Subcutaneous adipose tissue (tissue), 4 donors: ENCODE results near the gene SRGAP3. TPM values are rescaled to one million over a fixed set of nuclear protein-coding genes. Genes with fewer than 3 reads are reported as not detected.

Experiments used
- total RNA-seq, 4 donors: library from RNA; depleted of rRNA; stranded (reverse); fragments of >200 nt; gene quantifications; one replicate each; pipeline ENCODE4 v1.1.0, GENCODE V29; 2016
- TF ChIP-seq, protein P1 (sequence below): fragments of 450-650 bp; IDR thresholded peaks from one replicate; pipeline ENCODE4 v1.5.1; 2016; ENCODE audit warnings: low read depth, mild to moderate bottlenecking, control low read depth, antibody characterized with exemption, moderate library complexity

Gene SRGAP3
- total RNA-seq, 4 donors from 2014 or later, result 1.6 to 14.1 (median 8.9) TPM

DNA sequence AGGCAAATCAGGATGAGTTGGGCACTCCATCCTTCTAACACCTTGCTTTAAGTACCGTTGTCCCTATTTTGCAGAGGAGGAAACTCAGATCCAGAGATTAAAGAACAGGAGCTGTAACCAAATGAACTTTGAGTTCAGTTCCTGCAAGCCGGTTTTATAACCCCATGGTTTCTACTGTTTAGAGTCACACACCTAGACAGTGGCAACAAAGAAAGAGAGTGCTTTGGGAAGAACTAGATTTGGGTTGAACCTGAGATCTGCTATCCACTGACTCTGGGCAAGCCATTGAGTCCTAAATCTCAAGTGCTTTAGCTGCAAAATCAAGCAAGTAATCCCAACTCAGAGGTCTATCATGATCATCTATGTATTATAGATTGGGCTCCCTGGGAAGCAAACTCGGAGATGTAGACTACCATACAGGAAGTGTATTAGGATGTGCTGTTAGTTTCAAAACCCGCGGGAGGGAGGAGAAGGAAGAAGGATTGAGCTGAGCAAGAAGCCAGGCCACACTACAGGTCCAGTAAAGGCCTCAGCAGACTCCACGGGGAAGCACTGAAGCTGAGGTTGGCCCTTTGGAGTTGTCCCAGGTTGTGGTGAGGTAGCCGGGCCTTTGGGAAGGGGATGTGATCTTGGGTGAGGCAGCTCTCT is 42.2 kb downstream of the SRGAP3 start:
- TF ChIP-seq, protein P1, sequence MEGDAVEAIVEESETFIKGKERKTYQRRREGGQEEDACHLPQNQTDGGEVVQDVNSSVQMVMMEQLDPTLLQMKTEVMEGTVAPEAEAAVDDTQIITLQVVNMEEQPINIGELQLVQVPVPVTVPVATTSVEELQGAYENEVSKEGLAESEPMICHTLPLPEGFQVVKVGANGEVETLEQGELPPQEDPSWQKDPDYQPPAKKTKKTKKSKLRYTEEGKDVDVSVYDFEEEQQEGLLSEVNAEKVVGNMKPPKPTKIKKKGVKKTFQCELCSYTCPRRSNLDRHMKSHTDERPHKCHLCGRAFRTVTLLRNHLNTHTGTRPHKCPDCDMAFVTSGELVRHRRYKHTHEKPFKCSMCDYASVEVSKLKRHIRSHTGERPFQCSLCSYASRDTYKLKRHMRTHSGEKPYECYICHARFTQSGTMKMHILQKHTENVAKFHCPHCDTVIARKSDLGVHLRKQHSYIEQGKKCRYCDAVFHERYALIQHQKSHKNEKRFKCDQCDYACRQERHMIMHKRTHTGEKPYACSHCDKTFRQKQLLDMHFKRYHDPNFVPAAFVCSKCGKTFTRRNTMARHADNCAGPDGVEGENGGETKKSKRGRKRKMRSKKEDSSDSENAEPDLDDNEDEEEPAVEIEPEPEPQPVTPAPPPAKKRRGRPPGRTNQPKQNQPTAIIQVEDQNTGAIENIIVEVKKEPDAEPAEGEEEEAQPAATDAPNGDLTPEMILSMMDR, result no peak

DNA sequence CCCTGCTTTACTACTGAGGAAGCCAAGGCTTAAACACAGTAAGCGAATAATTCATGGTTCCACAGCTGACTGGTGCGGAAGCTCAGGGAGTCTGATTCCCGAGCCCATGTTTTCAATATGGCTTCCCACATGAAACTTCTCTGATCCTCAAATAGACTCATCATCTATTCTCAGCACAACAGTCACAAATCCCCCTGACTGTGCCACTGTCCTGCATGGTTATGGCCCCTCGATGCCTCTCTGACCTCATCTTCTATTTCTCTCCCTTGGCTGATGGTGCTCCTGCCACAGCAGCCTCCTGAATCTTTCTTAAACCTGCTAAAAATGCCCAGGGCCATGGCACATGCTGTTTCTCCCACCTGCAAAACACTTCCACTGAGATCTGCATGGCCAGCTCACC is 43.2 kb downstream of the SRGAP3 start:
- TF ChIP-seq, protein P1, result no peak

DNA sequence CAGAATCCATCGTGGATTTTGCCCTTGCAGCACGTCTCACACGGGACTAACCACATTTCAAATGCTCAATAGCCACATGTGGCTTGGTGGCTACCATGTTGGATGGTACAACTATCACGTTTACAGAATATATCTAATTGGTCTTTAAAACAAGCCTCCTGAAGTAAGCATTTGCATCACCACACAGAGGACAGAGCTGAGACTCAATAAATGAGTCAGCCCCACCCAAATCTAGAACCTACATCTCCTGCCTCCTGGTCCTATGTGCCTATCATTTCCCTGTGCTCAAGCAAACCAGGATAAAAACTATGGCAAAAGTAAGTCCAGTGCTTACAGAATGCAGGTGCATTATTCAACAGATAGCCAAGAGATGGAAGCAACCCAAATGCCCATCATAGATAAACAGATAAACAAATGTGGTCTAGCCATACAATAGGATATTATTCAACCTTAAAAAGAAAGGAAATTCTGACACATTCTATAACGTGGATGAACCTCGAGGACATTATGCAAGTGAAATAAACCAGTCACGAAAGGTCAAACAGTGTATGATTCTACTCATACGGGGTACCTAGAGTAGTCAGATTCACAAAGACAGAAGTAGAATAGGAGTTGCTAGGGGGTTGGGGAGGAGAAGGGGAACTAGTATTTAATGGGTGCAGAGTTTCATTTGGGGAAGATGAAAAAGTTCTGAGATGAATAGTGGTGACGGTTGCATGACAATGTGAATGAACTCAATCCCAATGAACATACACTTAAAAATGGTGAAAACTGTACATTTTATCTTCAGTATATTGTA is 43.9 kb downstream of the SRGAP3 start:
- TF ChIP-seq, protein P1, result no peak

DNA sequence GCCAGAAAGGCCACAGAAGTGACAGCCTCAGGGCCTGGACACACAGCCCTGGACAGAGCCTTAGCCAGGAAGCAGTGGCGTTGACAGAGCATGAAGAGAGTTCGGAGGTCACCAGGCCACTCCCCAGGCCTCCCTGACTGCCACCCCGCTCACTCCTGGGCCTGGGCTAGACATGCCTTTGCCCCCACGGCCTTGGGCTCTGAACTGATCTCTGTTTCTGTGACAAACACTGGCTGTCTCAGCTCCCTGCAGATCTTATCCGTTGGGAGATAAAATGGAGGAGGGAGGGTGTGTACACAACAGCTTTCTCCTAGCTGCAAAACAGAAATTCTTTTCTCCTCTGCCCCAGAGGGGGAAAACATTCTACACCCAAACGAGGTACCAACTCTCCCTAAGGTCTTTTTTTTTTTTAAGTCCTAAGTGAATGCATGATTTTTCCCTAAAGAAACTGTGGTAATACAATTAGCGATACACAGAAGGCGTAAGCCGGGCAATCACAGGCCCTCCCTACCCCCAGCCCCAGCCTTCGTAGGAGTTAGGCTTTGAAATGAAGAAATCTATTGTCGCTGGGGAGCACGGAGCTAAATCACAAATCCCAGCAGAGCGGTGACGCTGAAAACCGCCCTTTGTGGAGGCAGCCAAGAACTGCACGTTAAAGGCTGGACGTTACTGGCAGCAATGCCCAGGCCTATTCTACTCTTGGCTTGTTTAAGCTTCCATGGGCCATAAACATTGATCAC is 45.0 kb downstream of the SRGAP3 start:
- TF ChIP-seq, protein P1, result no peak

DNA sequence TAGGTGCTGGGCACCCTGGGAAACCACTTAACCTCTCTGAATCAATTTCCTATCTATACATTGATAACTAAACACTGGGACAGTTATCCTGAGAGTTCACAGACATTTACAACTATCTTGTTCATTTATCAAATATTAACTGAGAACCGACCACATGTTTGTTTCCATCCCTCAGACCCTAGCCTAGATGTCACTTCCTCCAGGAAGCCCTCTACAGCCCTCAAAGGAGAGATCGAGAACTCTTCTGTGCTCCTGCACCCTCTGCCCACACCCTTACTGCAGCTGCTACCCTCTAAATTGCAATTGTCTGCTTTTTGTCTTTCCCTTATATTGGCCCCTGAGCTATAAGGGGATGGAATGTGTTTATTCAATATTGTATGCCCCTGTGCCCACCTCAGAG is 46.1 kb downstream of the SRGAP3 start:
- TF ChIP-seq, protein P1, result no peak

DNA sequence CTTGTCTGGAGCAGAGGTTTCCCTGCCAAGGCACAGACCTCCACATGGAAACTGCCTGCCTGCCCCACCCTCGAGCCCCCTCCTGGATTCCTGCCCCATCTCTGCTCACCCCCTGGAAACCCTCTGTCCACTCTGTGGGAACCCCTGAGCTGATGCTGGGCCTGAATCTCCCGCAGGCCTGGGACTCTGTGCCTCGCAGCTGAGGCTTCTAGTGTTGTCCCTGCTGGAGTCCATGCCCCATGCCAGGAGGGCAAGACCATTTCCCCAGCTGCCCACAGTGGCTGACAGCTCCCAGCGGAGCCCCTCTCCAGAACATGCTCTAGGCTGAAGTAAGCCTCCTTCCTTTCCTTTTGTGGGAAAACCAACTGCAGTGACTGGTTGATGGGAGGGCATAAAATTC is 46.9 kb downstream of the SRGAP3 start:
- TF ChIP-seq, protein P1, result no peak

DNA sequence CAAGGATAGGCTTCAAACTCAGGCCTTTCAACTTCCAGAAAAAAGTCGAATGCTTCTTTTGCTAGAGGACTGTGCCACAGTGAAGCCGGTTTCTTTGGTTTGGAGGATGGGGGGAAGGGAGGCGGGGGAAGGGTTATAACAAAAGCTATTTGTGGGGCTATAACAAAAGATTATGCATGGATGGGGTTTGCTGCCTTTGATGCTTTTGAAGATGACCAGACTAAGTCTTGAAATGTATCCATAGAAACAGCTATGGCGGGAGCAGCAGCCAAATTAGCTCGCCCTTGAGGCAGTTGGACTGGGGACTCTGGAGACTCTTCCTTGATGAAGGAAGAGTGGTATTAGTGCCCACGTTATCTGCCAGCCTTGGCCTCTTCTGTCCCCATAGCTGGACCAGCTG is 47.5 kb downstream of the SRGAP3 start:
- TF ChIP-seq, protein P1, result no peak
